CD1c-positive myeloid dendritic cell (primary cell): ENCODE data around the gene TMEM131L.
A peak's percentile ranks its signal among the peaks of the same experiment; 100 is the strongest.
"Not testable (repeated sequence)": the region's sequence is repeated elsewhere in the genome, so short reads cannot be mapped to it uniquely, and the experiment has no call there.

ENCODE experiments used
- DNase-seq: peaks from one replicate; pipeline ENCODE4 v3.0.0-alpha.2; 2016; ENCODE audit errors: extremely low spot score

The TMEM131L gene

GRCh38 chr4:153539422-153539821 lies 73.3 kb downstream of the TMEM131L start:
- DNase-seq, result no peak

DNA sequence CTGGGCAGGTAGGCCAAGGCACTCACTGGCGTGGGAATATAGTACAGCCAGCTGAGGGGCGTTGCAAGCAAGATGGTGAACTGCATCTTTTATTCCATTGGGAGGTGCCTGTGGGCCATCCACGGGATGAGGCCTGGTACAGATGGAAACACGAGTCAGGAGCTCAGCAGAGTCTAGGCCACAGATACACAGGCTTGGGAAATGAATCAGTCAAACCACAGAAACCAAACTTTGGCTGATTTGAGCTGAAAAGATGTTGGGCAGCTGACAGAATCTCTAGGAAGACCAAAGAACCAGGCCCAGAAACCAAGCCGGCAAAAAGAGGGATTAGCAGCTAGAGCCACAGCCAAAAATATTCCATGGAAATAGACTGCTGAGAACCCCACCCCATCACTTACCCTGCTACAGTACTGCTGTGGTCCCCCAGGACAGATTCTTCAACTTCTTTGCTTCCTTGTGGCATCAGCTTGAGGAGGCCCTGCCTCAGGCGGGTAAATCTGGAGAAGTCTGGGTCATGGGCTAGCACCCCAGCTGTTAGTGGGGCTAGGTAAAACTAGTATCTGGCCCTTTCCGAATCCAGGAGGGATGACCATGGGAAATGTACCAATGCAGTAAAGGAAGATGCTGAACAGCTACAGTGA lies 75.4 kb downstream of the TMEM131L start:
- DNase-seq, result no peak

DNA sequence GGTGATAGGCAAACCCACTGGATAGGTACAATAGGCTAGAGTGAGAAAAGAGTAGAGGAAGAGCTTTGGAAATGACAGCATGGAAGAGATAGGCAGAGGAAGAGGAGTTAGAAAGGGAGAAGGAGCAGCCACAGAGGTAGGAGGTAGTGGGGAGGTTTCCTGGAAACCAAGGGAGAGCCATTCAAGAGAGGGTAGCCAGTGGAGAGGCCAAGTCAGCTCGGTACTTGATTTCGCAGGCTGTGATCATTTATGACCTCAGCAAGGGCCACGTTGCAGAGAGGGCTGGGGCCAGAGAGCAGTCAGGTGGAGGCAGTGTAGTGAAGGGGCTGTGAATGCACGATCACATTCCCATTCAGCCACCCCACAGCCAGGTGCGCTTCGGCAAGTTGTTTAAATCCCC lies 76.0 kb downstream of the TMEM131L start:
- DNase-seq, result no peak

GRCh38 chr4:153542834-153543233 lies 76.7 kb downstream of the TMEM131L start:
- no peak for DNase-seq

DNA sequence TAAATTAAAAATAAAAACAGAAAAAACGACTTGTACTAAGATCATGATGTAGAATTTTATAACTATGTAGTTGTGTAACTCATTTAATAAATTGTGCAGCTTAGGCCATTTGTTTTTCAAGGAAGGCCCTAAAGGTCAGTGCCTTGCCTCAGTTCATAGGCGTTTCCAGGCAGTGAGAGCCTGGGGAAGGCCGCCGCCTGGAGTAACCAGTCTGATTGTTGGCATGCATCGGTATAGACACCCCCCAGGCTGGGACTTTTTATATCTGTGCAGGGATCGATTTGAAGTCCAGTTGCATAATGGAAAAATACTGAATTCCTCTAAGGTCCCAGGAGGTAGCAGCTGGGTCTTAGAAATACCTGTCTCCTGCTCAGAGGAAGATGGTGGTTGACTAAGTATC lies 77.2 kb downstream of the TMEM131L start:
- DNase-seq, result no peak

GRCh38 chr4:153545822-153546221 lies 79.7 kb downstream of the TMEM131L start:
- no peak for DNase-seq

DNA sequence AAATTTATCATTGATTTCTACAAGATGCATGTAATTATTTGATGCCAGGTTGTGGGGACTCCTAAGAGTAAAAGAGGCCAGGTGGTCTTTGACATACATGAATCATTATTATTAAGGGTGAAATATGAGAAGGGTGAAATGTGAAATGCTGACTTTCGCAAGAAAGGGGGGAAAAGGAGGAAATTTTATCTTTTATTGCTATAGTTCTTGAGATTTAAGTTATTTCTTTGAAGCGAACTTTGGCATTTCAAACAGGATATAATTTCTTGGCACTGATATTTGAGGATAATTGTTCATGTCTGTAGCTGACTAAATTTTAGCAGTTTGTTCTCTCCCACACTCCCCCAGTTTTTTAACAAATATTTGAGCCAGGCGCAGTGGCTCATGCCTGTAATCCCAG lies 80.1 kb downstream of the TMEM131L start:
- DNase-seq, result no peak

DNA sequence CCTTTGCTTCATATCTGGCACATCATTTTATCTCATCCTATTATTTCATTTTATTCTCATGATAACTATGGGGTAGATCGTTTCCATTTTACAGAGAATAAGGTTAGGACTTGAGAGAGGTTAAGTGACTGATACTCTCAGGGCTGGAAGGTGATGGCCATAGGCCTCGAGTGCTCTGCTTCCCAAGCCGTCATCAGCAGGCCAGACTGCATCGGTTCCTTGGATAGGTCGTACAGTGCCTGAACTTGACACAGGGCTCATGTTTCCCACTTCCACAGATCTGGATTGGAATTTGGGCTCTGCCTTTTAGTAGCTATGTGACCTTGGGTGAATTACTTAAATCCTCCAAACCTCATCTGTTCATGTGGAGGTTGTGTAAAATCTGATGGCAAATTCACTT lies 81.4 kb downstream of the TMEM131L start:
- DNase-seq, result no peak

- not testable (repeated sequence) for DNase-seq
Measured at GRCh38 chr4:153548907-153549306, 82.7 kb downstream of the TMEM131L start.

DNA sequence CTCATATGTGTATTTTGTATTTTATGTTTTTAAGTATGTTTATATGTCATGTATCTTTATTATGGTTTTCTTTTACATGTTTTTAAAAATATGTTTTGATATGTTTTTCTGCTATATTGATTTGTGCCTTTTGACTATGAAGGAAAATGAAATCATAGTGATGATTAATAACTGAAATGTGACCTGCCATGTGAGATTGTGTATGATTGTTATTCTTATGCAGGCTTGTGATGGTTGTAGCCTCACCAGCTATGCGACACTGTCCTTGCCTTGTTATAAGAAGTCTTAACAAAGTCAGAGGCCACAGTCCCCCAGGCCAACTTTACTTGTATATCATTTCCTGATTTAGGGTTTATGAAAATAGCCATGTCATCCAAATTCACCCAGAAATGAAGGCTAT lies 83.2 kb downstream of the TMEM131L start:
- DNase-seq, result no peak

DNA sequence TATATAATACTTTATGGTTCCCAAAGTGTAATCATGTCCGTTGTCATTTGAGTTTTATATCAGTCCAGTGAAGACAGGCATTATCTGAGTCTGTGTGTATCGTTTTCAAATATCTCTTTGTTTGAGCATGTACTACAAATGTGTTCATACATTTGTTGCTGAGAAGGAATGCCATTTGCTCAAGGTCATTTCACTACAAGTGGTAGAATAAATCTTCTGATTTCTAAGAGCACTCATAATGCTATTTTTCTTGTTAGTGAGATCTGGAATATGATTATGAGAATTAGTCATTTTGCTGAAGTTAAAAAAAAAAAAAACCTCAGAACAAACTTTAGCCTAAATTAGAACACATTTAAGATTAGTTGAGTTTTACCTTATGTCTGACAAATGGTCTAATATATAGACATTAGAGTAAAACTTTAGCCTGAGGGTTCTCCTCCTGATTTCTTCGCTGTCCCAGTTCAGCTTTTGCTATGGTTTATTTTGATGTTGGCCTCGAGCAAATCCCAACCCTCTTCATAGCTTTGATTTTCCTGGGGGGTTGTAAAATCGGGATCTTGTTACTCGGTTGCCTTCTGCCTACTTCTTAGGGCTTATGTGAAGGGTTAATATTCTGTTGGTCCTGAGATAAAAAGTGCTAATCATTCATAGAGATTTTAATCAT lies 87.1 kb downstream of the TMEM131L start:
- no peak for DNase-seq

DNA sequence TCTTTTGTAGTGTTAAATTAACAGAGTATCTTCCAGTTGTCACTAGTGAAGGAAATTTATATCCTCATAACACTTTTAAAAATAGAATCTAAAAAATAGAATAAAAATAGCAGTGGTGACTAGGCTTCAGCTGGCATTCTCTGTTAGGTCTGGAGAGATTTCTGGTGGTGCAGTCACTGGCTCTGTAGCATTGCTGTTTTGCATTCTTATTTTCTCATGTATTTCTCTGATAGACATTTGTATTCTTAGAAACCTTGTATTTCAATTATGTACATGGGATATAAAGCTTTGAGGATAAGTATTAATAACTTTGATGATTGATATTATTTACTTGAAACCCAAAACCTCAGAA lies 87.6 kb downstream of the TMEM131L start:
- DNase-seq, result no peak

- no peak for DNase-seq
Measured at GRCh38 chr4:153555730-153556434, 89.7 kb downstream of the TMEM131L start.

DNA sequence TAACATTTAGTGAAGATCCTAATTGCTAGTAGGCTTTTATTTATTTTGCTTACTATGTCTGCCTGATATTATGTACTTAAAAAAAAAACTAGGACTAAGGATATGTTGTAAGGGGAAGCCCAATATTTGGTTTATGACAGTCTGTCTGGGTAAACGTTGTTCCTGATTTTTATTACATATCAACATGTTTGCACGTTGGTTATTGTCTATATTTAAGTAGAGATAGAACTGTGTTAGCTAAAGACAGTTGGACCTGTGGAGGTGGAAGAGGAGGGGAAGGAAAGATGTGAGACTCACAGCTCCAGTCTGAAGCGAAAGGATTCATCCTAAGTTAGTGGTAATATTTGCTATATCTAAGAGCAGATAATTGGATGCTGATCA lies 90.3 kb downstream of the TMEM131L start:
- DNase-seq, result no peak

GRCh38 chr4:153560908-153561307 lies 94.7 kb downstream of the TMEM131L start:
- DNase-seq, result peak; percentile 10

DNA sequence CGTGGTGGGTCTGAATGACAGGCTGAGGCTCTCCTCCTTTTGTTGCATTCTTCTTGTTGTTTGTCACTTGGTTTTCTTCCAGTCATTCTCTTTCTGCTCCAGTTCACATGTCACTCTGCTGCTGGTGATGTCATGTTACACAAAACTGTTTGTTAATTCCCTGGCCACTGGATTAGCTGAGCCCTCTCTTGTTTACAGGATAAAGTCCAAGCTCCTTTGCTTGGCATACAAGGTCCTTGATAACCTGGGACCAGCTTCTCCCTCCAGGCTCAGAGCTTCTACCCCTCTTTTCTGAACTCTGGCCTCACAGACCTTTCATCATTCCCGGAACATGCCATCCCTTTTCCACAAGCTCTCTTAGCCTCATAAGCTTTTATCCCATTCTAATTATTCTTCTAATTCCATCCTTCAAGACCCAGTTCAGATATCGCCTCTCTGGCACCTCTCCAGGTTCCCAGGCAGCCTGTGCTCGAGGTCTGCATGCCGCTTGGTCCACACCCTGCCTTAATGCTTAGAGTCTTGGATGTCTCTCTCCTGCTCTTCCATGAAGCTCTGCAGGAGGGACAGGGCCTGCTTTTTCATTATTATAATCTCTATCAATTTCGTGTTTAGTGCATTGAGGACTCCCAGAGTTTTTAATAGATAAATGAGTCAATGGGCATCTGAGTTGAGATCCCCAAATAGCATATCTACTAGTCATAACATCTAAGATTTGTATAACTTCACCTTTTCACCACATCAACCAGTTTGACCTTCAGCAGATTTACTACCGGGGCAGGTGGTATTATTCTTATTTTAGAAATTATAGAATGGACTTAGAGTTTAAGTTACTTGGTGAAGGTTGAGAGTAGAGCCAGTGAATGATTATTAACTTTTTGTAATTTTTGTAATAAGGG lies 98.7 kb downstream of the TMEM131L start:
- no peak for DNase-seq

- DNase-seq, result no peak
Measured at GRCh38 chr4:153566631-153567150, 100.5 kb downstream of the TMEM131L start.

GRCh38 chr4:153567660-153568059 lies 101.5 kb downstream of the TMEM131L start:
- DNase-seq, result not testable (repeated sequence)

DNA sequence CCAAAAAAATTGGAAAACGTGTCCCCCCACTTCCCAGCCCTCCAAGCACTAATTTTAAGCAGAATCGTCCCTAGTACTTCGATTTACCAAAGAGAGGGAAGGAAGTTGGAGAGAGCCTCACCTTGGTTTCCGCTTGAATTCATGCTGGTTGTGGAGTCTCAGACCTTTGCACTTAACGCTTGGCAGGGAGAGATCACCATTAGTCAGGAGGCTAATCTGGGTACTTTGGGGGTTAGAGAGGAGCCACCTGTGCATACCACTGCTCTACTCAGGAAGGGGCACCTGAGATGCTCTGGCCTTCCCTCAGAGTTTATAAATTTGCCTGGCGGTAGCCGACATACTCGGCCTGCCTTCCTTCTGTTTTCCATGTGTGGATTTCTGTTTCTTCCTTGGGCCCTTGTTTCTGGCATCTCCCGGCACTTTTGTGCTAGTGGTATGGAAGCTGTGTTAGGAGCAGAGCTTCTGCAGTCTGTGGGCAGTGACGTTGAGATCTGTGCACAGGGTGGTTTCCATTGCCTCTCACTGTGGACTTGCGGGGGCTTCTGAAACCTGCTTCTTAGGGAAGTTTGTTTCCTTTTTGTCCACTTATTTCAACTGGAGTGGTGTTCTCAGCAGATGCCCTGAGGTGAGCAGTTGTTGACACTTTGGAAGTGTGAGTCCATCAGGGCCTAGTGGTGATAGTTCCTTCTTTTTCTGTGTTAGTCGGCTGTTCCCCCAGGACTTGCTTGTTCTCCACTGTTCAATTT lies 104.2 kb downstream of the TMEM131L start:
- no peak for DNase-seq

- DNase-seq, result no peak
Measured at GRCh38 chr4:153571006-153571545, 104.9 kb downstream of the TMEM131L start.

- DNase-seq, result no peak
Measured at GRCh38 chr4:153572609-153573008, 106.4 kb downstream of the TMEM131L start.
